Smooth muscle cell (in vitro differentiated cells): Measurements from ENCODE around the gene TMEM204. TPM values are rescaled to one million over a fixed set of nuclear protein-coding genes. Genes with fewer than 3 reads are reported as not detected.

Source experiments
- DNase-seq: peaks from one replicate; lab custom pipeline; 2025; ENCODE audit not compliant: unreplicated experiment; lab: John Stamatoyannopoulos, UW
- H2AFZ ChIP-seq: fragments of 200-600 bp; sonication (generic); 2 replicates; pipeline ENCODE4 v1.6.0; 2016; ENCODE audit warnings: antibody characterized with exemption, low read depth, mild to moderate bottlenecking
- H3F3A ChIP-seq: fragments of 200-600 bp; sonication (generic); 2 replicates; pipeline ENCODE4 v1.6.0; 2017; ENCODE audit warnings: antibody characterized with exemption, low read depth
- H3K27ac ChIP-seq: fragments of 200-600 bp; sonication (generic); 2 replicates; pipeline ENCODE4 v1.5.1; 2016; ENCODE audit warnings: low read depth, mild to moderate bottlenecking
- H3K27me3 ChIP-seq: fragments of 200-600 bp; sonication (generic); 2 replicates; pipeline ENCODE4 v1.6.1; 2016; ENCODE audit warnings: low read depth, mild to moderate bottlenecking
- H3K36me3 ChIP-seq: fragments of 200-600 bp; sonication (generic); 2 replicates; pipeline ENCODE4 v1.5.1; 2016; ENCODE audit warnings: low read depth
- H3K4me1 ChIP-seq: fragments of 200-600 bp; sonication (generic); 2 replicates; pipeline ENCODE4 v1.5.1; 2016; ENCODE audit warnings: low read depth
- H3K4me2 ChIP-seq: fragments of 200-600 bp; sonication (generic); 2 replicates; pipeline ENCODE4 v1.6.0; 2016; ENCODE audit warnings: mild to moderate bottlenecking
- H3K4me3 ChIP-seq: fragments of 200-600 bp; sonication (generic); 2 replicates; pipeline ENCODE4 v1.5.1; 2016; ENCODE audit warnings: mild to moderate bottlenecking
- H3K79me2 ChIP-seq: fragments of 200-600 bp; sonication (generic); 2 replicates; pipeline ENCODE4 v1.6.0; 2016; ENCODE audit warnings: low read depth, mild to moderate bottlenecking
- H3K9ac ChIP-seq: fragments of 200-600 bp; sonication (generic); 2 replicates; pipeline ENCODE4 v1.6.0; 2016; ENCODE audit warnings: low read depth
- H3K9me3 ChIP-seq: fragments of 200-600 bp; sonication (generic); replicated peaks from 2 replicates; pipeline ENCODE4 v1.5.1; 2016; ENCODE audit warnings: low read depth
- H4K20me1 ChIP-seq: fragments of 200-600 bp; sonication (generic); 2 replicates; pipeline ENCODE4 v1.6.0; 2016; ENCODE audit warnings: low read depth
- CTCF ChIP-seq: fragments of 200-600 bp; sonication (generic); IDR thresholded peaks from 2 replicates; pipeline ENCODE4 v1.5.1; 2017; ENCODE audit warnings: borderline replicate concordance, mild to moderate bottlenecking, antibody characterized with exemption; ENCODE audit not compliant: insufficient read depth, poor library complexity, severe bottlenecking
- WGBS: methylation state at CpG from one replicate; pipeline ENCODE4 v1.1.7; 2016; ENCODE audit warnings: low lambda C conversion rate; 5-methylcytosine and 5-hydroxymethylcytosine counted together
- polyA plus RNA-seq: library from polyadenylated mRNA; unstranded; fragments of >200 nt; fragmentation: Nextera tagmentation; extraction: Ambion mirVana; gene quantifications from 2 replicates; pipeline ENCODE4 v1.2.1, GENCODE V29; 2016
- total RNA-seq: library from RNA; depleted of rRNA; stranded (reverse); fragments of >200 nt; gene quantifications from 2 replicates; pipeline ENCODE4 v1.2.3, GENCODE V29; 2014

The TMEM204 gene
- total and polyA plus RNA-seq, 2 experiments from 2014 or later, result 0.90 to 4.2 TPM

DNA sequence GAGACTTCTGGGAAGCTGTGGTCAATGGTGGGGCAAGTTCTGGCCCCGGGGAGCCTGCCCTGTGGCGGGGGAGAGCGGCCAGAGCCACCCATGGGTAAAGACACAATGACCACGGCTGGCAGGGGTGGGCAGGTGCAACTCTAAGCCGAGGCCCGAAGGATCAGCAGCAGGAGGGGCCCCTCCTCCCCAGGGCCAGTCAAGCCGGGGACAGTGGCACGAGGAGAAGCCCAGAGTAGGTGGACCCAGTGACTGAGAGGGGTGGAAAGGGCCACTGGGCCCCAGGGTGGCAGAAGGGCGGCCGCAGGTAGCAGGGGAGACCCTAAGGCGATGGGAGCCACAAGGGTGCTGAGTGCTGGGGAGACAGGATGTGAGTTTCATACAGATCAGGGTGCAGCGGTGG is 17.7 kb downstream of the TMEM204 start:
- Histone ChIP-seq H3K4me1 (no peaks in the 10 kb centered on the region), H3K79me2 (no peaks in the 10 kb centered on the region), H3K9me3 (no peaks in the 10 kb centered on the region), H3K9ac (no peak overlapping the region), H3K36me3 (no peaks in the 10 kb centered on the region), H3K4me3 (no peak overlapping the region), H2AFZ (no peak overlapping the region), H3F3A (no peaks in the 10 kb centered on the region), H3K4me2 (no peak overlapping the region), H4K20me1 (no peaks in the 10 kb centered on the region), H3K27me3 (no peaks in the 10 kb centered on the region), H3K27ac (no peak overlapping the region)
- 95% methylated on average over 12 of the region's 12 CpGs for WGBS
- no peak for TF ChIP-seq CTCF
- DNase-seq, result no peak

DNA sequence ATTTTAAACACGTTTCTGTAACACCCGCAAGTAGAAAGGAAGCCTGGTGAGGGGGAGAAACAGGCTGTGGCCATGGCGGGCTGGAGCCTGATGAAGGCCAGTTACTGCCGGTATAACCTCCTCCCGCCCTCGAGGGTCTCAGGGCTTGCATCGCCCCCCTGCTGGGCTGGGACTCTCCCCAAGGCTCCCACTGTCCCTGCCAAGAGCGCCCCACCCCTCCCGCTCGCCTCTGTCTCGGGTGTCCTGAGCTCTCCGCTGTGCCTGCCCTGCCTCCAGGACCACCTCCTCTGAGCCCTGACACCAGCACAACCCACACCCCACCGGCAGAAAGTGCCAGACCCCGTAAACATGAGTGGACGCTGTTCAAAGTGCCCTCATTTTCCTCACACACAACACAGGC is 18.7 kb downstream of the TMEM204 start:
- H3K9ac ChIP-seq, result no peak overlapping the region
- H3K36me3 ChIP-seq, result no peaks in the 10 kb centered on the region
- H3F3A ChIP-seq, result no peaks in the 10 kb centered on the region
- no peaks in the 10 kb centered on the region for H4K20me1 ChIP-seq
- WGBS, result 93% methylated on average over 15 of the region's 15 CpGs
- H3K4me3 ChIP-seq, result no peak overlapping the region
- no peaks in the 10 kb centered on the region for H3K4me1 ChIP-seq
- H3K4me2 ChIP-seq, result no peak overlapping the region
- H3K79me2 ChIP-seq, result no peaks in the 10 kb centered on the region
- H3K27ac ChIP-seq, result no peak overlapping the region
- H3K27me3 ChIP-seq, result no peaks in the 10 kb centered on the region
- H3K9me3 ChIP-seq, result no peaks in the 10 kb centered on the region
- no peak overlapping the region for H2AFZ ChIP-seq
- no peak for DNase-seq
- TF ChIP-seq CTCF, result no peak

GRCh38 chr16:1553946-1554825 is 20.7 kb downstream of the TMEM204 start:
- no peak for TF ChIP-seq CTCF
- Histone ChIP-seq H3K9ac (no peak overlapping the region), H3K9me3 (no peaks in the 10 kb centered on the region), H3K27ac (no peak overlapping the region), H4K20me1 (no peaks in the 10 kb centered on the region), H3K4me2 (no peak overlapping the region), H3K4me3 (no peak overlapping the region), H3K27me3 (no peaks in the 10 kb centered on the region), H3F3A (no peaks in the 10 kb centered on the region), H3K36me3 (no peaks in the 10 kb centered on the region), H2AFZ (no peak overlapping the region), H3K4me1 (no peaks in the 10 kb centered on the region), H3K79me2 (no peaks in the 10 kb centered on the region)
- 95% methylated on average over 19 of the region's 19 CpGs for WGBS
- DNase-seq, result no peak
